Hindlimb muscle (tissue), 1 donor: ENCODE data around the gene LAMTOR2. TPM values are rescaled to one million over a fixed set of nuclear protein-coding genes. Genes with fewer than 3 reads are reported as not detected.
"Not testable (repeated sequence)": the region's sequence is repeated elsewhere in the genome, so short reads cannot be mapped to it uniquely, and the experiment has no call there.

Experiments
- DNase-seq: peaks from one replicate; pipeline ENCODE4 v3.0.0-alpha.2; 2013
- polyA plus RNA-seq: library from polyadenylated mRNA; unstranded; fragments of 120-200 nt; gene quantifications from one replicate; pipeline ENCODE4 v1.2.1, GENCODE V29; 2013; ENCODE audit not compliant: insufficient read length

The LAMTOR2 gene
- 40.8 TPM for polyA plus RNA-seq

- peak; percentile 99 for DNase-seq
Measured at GRCh38 chr1:156054500-156055280, at the start of gene LAMTOR2. Gene LAMTOR2 (plus strand): TSS chr1:156054782. CDS start chr1:156054890, 108 bp downstream.

DNA sequence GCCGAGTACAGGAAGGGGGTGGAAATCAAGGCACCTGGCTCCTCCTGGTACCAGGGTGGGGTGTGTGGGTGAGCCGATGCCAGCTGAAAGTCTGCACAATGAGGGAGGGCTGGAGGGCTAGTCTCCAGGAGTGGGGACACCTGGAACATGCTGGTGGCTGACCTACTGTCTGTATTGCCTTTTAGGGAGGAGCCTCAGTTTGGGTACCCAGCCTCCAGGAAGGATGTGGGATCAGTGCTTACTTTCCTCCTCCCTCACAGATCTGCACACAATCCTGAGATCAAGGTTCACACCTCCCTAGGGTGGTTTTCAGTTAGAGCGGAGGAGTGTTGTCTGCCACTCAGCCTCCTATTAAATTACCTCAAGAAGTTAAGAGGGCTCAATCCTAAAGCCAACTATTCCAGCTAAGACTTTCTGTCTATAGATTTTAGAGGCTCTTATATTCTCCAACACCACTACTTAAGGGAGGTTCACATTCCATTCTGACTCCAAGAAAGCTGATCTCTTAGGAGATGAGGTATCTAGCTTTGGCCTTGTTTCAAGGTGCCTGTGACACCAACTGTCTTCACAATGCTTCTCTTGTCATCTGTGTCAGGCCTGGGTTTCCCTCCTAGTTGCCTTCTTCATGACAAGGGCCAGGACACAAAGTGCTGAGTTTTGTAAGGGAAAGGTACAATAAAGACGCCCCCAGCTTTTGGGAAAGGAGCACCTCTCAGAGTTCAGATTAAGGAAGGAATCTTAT lies 49.6 kb upstream of the LAMTOR2 start:
- no peak for DNase-seq

- no peak for DNase-seq
Measured at GRCh38 chr1:156006666-156007376, 47.8 kb upstream of the LAMTOR2 start.

GRCh38 chr1:156009404-156009803 lies 45.2 kb upstream of the LAMTOR2 start:
- no peak for DNase-seq

- DNase-seq, result no peak
Measured at GRCh38 chr1:156012051-156012817, 42.3 kb upstream of the LAMTOR2 start.

GRCh38 chr1:156014829-156015228 lies 39.8 kb upstream of the LAMTOR2 start:
- DNase-seq, result no peak

DNA sequence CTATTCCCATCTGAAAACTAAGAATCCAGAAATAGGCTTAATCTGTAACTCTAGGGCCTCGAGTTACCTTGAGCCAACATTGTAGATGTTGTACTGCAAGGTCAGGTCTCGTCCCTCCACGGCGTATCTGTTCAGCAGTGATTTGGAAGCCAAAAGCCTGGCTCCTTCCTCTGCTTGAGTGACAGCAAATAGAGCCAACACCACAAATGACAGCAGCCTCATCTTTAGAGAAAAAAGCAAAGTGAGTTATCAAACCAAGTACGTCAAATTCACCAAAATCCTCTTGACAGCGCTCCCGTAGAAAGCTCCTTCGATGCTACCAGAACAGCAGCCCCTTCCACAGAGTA lies 34.7 kb upstream of the LAMTOR2 start:
- DNase-seq, result no peak

- peak; percentile 92 for DNase-seq
Measured at GRCh38 chr1:156020293-156021092, 34.1 kb upstream of the LAMTOR2 start, which contains the start of gene SSR2. Gene SSR2 (minus strand): TSS chr1:156020951. CDS start chr1:156020167, 784 bp downstream.

- DNase-seq, result no peak
Measured at GRCh38 chr1:156021093-156021428, 33.5 kb upstream of the LAMTOR2 start.

- DNase-seq, result no peak
Measured at GRCh38 chr1:156021954-156022353, 32.6 kb upstream of the LAMTOR2 start.

DNA sequence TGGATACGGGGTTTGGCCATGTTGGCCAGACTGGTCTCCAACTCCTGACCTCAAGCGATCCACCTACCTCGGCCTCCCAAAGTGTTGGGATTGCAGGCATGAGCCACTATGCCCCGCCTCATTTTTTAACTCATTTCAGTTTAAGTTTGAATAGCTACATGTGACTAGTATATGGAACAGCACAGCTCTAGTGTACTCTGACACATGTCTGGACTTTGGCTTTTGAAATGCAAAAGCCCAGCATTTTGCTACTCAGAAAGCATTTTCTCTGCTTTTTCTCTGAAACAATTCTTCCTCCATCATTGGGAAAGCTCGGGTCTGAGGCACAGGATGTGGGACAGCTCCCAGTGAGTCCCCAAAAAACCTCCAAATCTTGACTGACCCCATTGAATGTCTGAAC lies 29.8 kb upstream of the LAMTOR2 start:
- DNase-seq, result no peak

DNA sequence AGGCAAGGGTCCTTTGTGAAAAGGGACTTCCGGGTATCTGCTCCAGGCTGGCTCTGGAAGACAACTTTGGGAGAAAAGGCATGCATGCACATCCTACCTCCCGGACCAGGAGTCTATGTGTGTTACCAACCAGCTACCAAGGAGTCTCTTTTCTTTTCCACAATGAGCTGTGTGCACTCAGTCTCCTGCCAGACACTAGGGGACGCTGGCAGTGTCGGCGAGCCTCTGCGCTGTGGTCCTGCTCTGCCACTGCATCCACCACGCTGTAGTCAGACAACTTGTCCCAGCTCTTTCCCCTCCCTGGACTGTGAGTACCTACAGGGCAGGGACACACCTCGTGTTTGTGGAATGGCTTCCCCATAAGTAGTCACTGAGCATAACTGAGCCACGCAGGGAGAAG lies 28.7 kb upstream of the LAMTOR2 start:
- DNase-seq, result no peak

GRCh38 chr1:156026588-156026987 lies 28.0 kb upstream of the LAMTOR2 start:
- no peak for DNase-seq

DNA sequence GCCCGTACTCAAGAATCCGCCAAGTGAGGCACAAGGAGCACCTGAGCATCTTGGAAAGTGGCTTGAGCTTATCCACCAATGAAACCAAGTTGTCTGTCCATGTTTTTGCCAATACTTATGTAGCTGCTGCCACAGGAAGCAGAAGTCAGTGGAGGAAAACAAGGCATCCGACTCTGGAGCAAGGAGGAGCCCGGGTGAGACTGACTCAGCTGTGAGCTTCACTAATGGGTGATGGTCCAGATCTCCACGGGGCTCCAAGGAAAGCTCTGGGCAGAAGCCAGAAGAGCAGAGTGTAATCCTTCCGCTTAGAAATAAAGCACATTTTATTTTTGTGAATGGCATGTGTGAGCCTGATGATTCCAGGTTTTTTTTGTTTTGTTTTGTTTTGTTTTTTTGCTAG lies 21.6 kb upstream of the LAMTOR2 start:
- no peak for DNase-seq

DNA sequence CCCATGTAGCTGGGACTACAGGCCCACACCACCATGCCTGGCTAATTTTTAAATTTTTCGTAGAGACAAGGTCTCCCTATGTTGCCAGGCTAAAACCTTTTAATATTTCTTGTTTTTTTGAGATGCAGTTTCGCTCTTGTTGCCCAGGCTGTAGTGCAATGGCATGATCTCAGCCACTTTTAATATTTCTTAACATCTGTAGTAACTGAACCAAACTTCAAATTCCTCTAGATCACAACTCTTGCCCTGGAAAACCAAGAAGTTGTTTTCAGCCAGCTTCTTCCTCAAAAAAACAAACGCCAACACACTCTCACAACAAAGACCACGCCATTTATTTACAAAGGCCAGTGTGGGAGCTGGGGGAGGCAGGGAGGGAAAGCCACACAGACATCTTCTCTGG lies 19.6 kb upstream of the LAMTOR2 start:
- DNase-seq, result not testable (repeated sequence)

DNA sequence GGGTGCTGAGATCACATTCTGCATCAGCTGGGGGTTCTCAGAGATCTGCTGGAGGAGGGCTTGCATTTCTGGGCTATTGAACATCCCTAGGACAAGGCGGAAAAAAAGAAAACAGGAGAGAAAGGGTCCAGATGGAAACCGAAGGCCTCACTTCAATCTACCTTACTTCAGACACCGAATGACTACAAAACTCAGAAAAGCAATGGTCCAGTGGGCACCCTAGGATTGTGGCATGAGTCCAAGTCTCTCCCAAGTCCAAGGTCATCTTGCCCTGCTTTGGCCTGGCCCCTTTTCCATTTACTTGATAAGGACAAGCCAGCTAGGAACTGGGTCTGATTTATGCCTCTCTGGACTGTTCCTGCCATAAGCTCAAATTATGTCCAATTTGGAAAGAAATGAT lies 11.8 kb upstream of the LAMTOR2 start:
- no peak for DNase-seq

- no peak for DNase-seq
Measured at GRCh38 chr1:156045076-156045475, 9.5 kb upstream of the LAMTOR2 start.

DNA sequence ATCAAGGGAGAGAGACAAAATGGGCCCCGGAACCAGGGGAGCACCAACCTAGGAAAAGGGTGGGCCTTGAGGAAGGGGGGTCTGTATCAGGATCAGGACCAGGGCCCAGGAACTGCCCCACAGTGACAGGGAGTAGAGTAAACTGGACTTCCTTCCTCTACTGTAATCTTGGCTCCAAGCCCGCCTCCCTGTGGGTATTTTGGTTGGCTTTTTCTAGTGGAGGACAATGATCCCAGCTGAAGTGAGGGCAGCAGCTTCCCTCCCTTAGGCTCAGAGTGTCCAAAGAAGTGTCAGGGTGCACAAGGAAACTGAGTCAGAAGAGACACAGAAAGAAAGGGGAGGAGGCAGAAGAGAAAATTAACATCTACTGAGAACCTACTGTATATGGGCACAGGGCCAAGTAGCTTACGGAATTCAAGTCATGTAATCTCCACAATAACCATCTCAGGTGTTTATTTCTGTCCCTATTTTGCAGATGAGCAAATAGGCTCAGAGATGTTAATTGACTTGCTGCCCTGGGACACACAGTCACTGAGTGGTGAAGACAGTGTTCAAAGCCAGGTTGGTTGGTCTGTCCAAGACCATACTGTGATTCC lies 5.8 kb upstream of the LAMTOR2 start:
- no peak for DNase-seq

- DNase-seq, result peak; percentile 36
Measured at GRCh38 chr1:156050376-156050775, 4.2 kb upstream of the LAMTOR2 start.

DNA sequence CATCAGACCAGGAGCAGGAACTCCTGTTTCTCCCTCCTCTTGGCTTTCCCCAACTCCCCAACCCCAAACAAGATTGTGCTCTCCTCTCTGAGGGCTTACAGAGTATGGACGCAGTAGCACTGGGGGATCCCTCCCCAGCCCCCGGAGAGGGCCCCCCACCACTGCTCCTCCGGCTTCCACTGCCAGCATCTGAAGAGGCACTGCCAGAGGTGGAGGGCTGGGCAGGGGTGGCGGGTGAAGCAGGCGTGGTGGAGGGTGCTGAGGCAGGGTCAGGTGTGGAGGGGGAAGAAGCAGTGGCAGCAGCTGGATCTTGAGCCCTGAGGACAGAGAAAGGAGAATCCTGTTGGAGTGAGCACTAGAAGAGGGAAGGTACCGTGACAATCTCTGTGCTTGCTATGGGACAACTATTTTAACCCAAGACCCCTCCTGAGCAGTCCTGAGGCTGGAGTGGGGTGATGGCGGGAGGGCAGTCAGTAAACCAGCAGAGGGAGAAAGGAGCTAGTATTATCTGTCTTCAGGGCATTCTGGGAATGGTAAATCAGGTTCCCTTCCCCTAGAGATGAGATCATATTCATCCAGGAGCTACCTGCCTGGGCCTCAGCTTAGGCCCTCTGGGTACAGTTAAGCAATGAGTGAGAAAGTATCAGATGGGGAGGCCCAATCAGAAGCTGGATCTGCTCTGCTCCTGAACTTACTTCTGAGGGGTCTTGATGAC lies 3.4 kb upstream of the LAMTOR2 start:
- no peak for DNase-seq
